Kidney tubule cell (primary cell): ENCODE results near the gene CTNNA2.
"Not testable (repeated sequence)": the region's sequence is repeated elsewhere in the genome, so short reads cannot be mapped to it uniquely, and the experiment has no call there.

Experiments
- DNase-seq: peaks from one replicate; pipeline ENCODE4 v3.0.0-alpha.2; 2018; ENCODE audit warnings: low spot score

Gene CTNNA2

DNA sequence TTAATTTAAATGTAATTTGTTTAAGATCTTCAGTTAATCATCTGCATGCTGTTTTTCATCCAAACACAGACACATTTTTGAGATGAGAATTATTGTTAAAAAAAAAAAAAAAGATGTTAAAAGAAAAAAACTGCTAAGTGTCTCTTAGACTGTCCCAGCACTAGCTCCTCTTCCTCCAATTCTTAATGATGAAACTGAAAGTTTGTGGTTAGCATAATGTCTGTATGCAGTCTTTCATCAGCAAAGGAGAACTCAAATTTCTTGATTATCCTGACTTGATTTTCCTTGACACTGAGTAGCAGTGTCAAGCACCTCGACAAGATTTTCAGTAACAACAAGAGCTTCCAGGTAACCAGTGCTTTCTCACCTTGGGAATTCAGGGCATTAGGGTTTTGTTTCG, 517.3 kb downstream of the CTNNA2 start:
- DNase-seq, result no peak

DNA sequence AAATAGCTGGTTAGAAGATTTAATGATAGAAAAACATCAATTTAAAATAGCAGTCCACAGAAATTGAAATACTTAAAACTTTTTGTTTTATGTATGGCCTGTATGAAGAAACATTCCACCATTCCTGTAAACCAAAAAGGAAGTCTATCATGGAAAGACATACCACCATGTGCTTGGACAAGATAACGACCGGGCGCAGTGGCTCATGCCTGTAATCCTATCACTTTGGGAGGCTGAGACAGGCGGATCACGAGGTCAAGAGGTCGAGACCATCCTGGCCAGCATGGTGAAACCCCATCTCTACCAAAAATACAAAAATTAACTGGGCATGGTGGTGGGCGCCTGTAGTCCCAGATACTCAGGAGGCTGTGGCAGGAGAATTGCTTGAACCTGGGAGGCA, 519.8 kb downstream of the CTNNA2 start:
- DNase-seq, result not testable (repeated sequence)

DNA sequence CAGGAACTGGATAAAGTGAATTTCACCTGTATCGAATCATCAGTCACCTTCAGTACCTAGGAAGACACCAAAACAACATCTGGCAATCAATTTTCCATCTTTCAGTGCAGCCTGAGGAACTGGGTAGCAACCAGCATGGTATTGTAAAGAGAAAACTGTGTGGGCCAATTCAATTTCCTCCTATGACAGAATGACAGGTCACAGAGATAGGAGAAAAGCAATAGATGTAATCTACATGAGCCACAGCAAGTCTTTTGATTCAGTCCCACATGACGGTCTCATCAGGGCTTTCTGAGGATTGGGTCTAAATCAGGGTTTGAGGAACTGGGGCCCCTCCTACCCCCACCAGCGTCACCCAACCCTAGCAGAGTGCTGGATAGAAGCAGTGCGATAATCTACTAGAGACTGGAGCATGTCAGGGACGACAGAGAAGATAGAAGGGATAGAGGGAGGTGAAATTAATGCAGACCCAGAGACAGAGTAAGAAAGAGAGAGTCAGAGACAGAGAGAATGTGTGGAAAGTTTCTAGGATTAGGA, 523.0 kb downstream of the CTNNA2 start:
- DNase-seq, result no peak

DNA sequence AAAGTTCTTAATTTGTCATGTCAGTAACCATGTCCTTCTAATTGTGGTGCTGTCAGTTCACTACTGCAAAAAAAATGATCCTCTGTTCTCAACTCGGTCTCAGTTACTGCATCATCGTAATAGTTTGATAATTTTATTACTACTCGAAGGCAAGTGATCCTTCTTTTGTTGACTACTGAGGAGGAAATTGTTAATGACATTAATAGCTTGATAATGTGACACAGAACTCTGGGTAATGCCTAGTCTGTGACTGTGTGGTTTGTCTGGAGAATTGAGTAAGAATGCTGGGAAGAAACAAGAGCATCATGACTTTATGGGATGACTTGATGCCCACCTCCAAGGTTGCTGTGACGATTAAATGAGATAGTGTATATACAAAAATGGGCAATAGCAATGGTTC, 524.5 kb downstream of the CTNNA2 start:
- DNase-seq, result no peak

DNA sequence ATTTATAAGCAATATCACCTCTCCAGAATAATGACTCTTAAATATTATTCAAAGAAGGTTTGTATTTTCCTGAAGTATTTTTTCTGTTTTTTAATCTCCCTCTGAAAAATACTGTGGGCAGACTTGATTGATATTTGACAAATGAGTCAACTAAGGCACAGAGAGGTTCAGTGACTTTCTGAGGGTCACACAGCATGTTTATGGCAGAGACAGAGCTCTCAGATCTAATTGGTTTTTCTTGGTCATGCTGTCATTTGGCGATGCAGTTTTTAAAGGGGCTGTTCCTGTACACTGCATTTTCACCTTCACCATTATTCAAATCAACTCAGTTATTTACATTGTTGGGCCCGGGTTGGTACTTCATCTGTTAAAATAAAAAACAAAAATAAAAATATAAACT, 527.4 kb downstream of the CTNNA2 start:
- DNase-seq, result no peak

DNA sequence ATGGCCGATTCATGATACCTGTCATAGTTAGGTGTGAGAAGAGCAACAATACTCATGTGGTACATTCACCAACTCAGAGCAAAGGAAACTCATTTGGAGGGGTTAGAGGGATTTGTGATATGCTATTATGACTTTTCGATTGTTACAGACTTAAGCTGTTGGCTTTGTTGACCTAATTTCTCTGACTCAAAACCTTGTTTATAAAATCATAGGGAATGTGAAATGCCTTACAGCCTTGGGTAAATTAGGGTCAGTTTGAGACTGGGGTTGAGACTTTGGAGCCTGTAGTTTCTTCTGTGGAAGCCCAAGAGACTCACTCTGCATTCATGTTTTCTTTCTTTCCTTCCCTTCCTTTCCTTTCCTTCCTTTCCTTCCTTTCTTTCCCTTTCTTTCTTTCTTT, 529.8 kb downstream of the CTNNA2 start:
- no peak for DNase-seq

DNA sequence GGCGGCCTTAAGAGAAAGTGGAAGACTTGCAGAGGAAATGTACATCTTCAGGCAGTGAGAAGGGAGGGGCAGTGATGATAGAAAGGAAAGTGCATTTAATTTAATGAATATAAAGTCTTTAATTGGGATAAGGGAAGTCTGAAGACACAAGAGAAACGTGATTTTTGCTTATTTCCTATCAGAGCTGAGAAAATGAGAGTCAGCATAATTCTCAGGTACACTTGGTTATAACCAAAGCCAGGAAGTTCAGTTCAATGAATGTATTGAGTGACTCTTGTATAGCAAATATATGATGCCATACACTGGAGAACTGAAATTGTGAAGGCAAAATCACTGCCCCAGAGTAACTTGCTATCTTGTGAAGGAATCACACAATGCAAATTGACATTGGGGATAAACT, 535.4 kb downstream of the CTNNA2 start:
- DNase-seq, result no peak

DNA sequence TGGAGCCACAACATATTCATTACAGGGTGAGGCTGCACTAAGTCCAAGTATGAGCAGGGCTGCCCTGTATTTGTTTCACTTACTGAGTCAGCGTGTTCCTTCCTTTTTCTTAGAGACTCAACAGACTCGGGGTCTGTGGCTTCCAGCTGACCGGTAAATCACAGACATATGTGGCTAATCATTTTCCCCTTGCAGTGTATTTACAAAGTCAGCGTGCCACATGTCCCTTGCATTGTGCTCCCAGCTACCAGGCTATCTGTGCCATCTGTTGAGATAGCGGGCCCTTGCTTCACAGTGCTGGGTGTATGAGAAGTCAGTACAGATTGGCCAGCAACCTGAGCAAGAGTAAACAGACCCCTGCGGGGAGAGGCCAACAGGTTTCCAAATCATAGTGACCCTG, 537.4 kb downstream of the CTNNA2 start:
- DNase-seq, result no peak

DNA sequence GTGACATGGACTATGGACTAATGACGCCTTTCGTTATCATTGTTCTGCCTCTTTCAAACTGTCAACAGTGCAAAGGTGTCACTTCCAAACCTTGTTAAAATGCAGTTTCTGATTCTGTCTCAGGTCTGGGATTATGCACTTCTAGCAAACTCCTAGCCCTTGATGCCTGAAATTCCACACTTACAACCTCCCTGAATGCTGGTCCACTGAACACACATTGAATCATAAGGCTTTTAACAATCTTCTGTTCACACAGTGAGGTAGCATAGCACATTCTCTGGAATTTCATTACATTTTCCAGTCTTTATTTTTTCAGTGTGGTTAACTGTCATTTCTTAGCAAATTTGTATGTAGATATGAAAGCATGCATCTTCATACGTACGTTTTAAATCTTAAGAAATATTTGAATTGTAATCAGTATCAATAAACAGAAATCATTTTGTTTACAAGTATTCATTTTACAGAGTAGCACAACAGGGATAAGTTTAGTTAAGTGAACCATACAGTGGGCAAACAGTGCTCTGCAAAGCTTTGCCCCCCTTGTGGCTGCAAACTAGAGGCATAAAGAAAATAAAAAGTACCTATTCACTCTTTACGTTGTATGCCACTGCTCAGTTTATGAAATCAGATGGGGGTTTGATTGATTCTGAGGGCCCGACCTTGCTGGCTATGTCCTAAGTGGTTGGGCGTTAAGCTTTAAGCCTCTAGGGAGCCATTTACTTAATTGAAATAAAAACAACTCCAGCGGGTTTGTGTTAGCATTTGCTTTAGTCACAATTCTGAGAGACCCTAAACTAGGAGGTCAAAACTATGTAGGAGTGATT, 540.9 kb downstream of the CTNNA2 start:
- peak; percentile 49 for DNase-seq

DNA sequence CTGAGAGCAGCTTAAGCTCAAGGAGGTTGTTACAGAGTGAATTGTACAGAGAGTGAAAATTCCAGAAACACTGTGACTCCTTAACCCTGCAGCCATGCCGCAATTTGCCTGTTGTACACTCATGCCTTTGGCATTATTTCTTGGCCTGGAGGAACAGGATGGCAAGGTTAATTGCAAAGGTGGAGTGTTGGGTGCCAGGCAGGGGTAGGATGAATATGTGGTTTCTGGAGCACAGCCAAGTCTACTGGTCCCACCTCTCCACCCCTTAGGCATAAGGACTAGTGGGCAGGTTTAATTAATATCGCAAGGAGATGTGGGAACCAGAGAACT, 541.5 kb downstream of the CTNNA2 start:
- DNase-seq, result peak; percentile 86

DNA sequence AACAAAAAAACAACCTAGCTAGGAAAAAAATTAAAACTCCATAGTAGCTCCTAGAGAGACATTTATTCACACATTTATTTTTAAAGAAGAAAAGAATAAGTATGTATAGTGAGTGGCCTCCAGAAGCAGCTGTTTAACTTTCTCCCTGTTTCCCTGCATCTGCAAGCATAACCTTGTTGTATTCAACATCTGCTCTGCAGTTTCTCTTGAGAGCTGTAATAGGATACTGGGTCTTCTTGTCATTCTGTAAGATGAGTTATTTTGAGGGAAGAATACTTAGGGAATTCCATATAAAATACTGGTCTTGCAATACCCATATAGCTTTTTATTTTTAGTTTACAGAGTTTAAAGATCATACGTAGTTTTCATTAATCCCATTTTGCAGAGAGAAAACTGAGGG, 545.1 kb downstream of the CTNNA2 start:
- DNase-seq, result no peak

DNA sequence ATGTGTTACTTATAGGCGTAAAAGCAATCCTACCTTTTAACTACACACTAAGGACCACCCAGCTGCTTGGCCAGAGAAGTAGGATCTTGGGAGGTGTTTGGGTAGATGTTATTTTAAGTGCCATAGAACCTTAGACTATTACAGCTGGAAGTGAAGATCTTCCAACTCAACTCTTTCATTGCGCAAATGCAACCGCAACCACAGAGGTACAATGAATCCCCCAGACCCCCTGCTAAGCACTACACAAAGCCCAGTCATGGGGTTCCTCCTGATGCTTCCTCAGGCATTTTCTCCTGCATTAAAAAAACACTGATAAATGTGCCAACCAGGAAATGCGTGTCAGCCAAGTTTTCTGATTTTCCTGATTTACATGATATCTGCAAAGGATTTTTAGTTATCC, 545.7 kb downstream of the CTNNA2 start:
- no peak for DNase-seq

DNA sequence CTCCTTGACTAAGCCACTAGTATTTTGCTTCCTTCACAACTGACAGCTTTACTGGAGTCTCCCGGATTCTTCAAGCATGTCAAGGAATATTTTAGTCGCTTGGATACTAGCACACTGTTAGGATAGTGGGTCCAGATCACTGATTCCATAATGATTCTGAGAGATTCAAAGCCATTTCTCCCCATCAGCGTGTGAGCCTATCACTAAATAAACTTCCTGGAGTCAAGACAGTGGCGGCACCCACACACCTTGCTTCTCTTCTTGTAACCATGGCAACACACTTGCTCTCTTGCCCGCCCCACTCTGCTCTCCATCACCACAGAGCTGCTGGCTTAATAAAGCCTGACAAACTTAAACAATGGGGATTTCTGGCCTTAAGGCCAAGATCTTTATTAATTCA, 546.6 kb downstream of the CTNNA2 start:
- peak; percentile 44 for DNase-seq

DNA sequence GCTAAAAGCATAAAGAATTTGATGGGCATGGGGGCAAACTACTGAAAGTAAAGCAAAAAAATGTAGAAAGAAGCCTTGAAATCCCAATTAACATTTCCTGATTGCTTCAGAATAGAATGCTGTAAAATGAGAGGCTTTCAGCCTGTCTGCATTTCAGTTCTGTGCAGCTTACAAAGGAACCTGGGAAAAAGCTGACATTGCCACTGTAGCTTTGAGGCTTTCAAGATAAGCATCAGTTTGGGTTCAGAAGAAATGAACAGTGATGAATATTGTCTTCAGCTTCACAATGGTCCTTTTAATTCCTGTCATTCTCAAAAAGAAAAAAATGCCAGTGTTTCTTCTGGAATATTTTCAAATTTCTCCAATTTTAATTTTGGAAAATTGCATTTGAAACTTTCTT, 549.0 kb downstream of the CTNNA2 start:
- DNase-seq, result no peak

DNA sequence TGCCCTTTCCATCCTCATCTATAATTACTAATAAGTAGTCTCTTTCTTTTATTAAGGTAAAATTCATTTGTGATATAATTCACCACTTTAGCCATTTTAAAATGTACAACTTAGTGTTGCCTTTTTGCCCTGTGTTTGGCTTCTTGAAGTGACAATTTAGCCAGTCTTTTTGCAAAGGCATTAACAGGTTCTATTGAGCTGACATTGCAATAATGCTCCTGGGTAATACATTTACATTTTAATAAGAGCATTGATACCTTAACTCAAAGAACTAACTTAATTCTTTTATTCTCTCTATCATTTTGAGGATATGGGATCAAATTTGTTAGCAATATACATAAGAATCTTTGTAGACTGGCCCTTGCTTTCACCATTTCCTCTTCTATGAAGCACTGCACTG, 549.4 kb downstream of the CTNNA2 start:
- DNase-seq, result no peak

DNA sequence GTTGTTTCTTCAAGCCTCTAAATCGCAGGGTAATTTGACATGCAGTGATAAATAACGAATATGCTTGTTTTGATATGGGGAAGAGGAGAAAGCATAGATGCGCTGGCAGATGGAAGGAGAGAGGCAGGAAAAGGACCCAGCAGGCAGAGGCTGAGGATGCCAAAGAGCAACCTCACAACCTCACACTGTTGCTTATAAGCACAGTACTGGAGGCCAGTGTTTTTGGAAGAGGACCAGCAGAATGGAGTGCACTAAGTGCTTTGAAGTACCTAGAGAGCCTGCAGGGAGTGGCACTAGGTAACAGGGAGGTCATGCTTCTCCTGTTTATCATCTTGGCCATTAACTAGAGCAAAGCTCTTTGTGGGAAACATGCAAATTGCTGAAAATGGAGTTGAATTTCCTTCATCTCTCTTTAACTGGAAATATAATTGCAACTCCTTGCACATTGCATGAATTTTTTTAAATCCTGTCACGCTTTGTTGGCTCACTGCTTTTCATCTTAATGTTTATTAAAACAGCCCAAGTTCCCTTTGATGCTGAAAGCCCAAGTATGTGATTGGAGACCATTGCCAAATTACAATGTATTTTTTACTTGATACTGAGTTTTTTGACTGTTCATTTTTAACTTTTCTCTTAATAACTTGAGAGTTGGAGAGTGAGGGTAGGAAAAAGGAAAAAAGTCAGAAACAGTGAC, 555.3 kb downstream of the CTNNA2 start:
- DNase-seq, result no peak

DNA sequence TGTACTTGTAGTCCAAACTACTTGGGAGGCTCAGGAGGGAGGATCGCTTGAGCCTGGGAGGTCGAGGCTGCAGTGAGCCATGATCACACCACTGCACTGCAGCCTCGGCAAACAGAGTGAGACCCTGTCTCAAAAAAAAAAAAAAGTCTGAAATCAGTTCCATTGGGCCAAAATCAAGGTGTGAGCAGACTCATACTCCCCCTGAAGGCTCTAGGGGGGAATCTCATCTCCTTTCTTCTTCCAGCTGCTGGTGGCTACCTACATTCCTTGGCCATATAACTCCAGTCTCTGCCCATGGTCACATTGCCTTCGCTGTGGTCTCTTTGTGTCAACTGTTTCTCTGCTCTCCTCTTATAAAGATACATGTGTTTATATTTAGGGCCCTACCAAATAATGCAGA, 557.7 kb downstream of the CTNNA2 start:
- no peak for DNase-seq

DNA sequence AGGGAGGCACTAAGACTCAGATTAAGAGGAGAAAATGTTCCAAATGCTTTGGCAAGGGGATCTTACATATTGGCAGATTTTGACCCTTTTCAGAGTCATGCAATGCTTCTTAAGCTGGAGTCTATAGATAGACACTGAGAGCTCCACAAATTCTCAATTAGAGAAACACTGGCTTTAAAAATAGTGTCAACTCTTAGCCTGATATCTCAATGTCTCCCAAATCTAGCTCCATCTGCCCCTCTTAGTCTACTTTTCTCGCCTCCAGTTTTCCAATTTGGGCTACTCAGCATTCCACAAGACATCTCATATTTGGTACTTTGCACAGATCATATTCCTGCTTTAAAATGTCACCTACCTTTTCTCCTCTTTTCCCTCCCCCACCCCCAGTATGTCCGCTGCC, 559.1 kb downstream of the CTNNA2 start:
- no peak for DNase-seq

DNA sequence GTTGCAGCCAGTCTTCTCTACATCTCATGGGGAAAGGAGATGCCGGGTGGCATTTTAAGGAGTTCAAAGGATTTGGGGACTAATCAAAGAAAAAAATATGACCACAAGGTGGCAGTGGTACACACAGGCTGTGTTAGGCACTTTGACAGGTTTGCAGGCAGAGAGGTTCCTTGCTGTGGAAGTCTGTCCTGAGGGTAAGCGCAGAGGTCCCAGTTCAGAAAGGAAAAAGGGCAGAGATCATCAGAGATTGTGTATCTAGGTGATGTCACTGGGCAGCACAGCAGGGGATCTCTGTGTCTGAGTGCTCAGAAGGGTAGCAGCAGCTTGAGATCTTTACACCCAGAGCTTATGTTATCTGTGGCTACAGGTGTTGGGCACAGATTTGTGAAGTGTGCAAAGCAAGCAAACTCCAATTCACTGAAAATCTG, 560.3 kb downstream of the CTNNA2 start:
- DNase-seq, result peak; percentile 61

DNA sequence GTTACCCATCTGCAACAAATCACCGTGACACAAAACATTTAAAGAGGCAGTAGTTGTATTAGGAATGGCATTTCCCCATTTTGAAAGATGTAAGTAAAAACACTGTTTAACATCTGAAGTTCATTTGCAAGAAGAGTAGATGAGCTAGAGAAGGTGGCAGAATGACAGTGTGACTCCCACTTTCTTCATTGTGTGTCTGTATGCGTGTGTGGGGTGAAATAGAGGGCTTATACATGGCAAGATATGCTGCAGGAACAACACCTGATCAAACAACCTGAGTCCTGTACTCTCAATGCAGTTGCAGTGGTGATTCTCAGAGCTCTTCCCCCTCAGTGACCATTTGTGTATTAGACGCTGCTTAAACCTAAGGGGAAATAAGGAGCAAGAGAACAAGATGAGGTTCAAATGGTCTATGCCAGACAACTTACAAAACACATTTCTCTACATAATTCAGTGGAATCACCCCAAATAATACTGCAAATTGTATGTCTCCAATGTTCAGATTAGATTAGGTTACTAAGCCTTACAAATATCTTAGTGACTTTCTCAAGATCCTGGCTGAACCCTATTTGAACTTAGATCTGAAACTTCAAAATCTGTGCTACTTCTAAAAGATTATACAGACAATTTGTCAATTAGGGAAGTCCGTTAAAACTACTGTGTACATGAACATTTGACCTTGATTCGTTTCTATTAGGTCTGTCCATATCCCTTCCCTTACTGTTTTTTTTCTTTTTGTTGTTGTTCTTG, 561.6 kb downstream of the CTNNA2 start:
- DNase-seq, result no peak

DNA sequence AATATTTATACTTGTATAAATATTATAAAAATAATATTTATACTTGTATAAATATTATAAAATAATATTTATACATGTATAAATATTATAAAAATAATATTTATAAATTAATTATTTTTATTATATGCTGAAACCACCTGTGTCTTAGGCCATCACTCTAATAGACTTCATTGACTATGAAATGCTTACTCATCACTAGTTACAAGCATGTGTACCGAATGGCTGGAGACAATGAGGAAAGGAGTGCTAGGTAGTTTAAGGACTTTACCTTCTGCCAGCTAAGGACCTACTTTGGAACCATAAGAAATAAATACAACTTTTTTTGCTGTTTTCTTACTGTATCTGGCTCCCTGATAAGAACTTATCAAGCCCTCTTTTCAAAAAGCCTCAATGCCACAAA, 562.9 kb downstream of the CTNNA2 start:
- DNase-seq, result no peak

DNA sequence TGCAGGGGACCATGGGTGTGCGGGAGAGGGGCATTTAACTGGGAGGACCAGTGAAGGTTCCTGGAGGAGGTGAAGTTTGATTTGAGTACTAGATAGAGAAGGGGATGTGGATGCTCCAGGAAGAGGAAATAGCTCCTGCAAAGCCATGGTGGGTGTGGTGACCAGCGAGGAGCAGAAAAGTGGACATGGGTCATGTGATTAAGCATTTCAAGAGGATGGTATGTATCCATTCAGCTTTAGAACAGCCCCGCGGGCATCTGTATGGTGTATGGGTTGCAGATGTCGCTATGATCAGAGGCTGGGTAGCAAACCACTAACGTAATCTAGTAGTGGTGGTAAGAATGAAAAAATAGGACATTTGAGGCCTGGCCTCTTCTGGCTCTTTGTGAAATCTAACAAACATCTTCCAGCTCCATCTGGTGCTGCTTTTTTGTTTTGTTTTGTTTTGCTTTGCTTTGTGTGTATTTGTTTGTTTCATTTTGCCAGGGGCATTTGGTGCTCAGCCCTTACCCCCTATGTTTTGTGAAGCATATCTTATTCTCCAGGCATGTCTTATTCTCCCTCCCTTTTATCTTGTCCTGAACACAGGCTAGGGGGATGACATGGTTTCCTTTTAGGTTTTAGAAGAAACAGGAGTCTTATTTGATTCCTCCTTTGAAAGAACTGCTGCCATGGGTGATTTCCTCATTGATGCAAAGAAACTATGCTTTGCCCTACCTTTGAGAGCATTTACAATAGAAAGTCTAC, 565.6 kb downstream of the CTNNA2 start:
- DNase-seq, result no peak
